K562 (cell line): Measurements from ENCODE around the gene SLC24A3. TPM values are rescaled to one million over a fixed set of nuclear protein-coding genes. Genes with fewer than 3 reads are reported as not detected.

Source experiments
- ATAC-seq: fragments of 200-7000 bp; cut with Tn5 transposase; 3 replicates; pipeline ENCODE4 v1.9.1; 2020; ENCODE audit warnings: moderate library complexity
- BruUV-seq: library from RNA; stranded (reverse); fragments of 400-500 nt; replicated peaks from 2 replicates; lab custom pipeline; 2021; lab: Mats Ljungman, UMichigan
- CTCF ChIA-PET: fragments of 300-600 bp; formaldehyde crosslinking; extraction: SDS; loops from one replicate; lab custom pipeline; 2021; ENCODE audit warnings: low intra/inter-chr PET ratio; lab: Yijun Ruan, JAX
- POLR2A ChIA-PET: fragments of 300-600, 350-650 bp; sonication (Branson Sonifier 250); formaldehyde crosslinking; extraction: SDS; loops from one replicate; lab custom pipeline; 2021; ENCODE audit warnings: antibody characterized with exemption, inconsistent platforms; lab: Yijun Ruan, JAX
- DNase-seq, 4 experiments: peaks; one replicate each; pipeline versions ENCODE4 v3.0.0 to v3.0.0-alpha.2; 2011 to 2018; ENCODE audit warnings: low spot score in 3 of 4, mixed read lengths in 3 of 4; ENCODE audit errors: extremely low read depth in 1 of 4
- FAIRE-seq: peaks from 2 replicates; lab custom pipeline; 2011; peaks lifted over from hg19 to GRCh38; lab: Jason Lieb, UNC
- H2AFZ ChIP-seq: 2 replicates; pipeline ENCODE4 v1.6.0; 2011; ENCODE audit warnings: low read depth, low read length, control low read depth, inconsistent platforms
- H3K27ac ChIP-seq: fragments of 200-600 bp; 3 replicates; pipeline ENCODE4 v1.8.0; 2011; ENCODE audit warnings: low read depth, mild to moderate bottlenecking, control low read depth, inconsistent platforms, low read length, moderate library complexity, mixed read lengths; ENCODE audit errors: extremely low read depth
- H3K27me3 ChIP-seq, 2 experiments: fragments of 300-600 bp in 1 of 2; 2 replicates in 1 of 2; 3 replicates in 1 of 2; pipeline versions ENCODE4 v1.6.0 to v1.8.0; 2011; ENCODE audit warnings: inconsistent platforms in 2 of 2, low read length in 2 of 2, mild to moderate bottlenecking in 1 of 2, mixed read lengths in 1 of 2, moderate library complexity in 1 of 2; ENCODE audit not compliant: control insufficient read depth in 2 of 2, insufficient read depth in 2 of 2
- H3K36me3 ChIP-seq: fragments of 300-600 bp; 3 replicates; pipeline ENCODE4 v1.8.0; 2011; ENCODE audit warnings: mild to moderate bottlenecking, low read length, inconsistent platforms; ENCODE audit not compliant: control insufficient read depth, insufficient read depth
- H3K4me1 ChIP-seq, 2 experiments: fragments of 200-600 bp in 1 of 2; replicated peaks in 1 of 2; 2 replicates in 1 of 2; 3 replicates in 1 of 2; pipeline versions ENCODE4 v1.5.1 to v1.8.0; 2011; ENCODE audit warnings: inconsistent platforms in 2 of 2, low read length in 2 of 2, mild to moderate bottlenecking in 1 of 2, mixed read lengths in 1 of 2, moderate library complexity in 1 of 2; ENCODE audit not compliant: control insufficient read depth in 2 of 2, insufficient read depth in 2 of 2
- H3K4me2 ChIP-seq: 2 replicates; pipeline ENCODE4 v1.6.1; 2011; ENCODE audit warnings: low read length, control low read depth, inconsistent platforms, mixed read lengths; ENCODE audit not compliant: insufficient read depth
- H3K4me3 ChIP-seq: fragments of 200-600 bp; sonication (generic), shearing (Covaris generic); 2 replicates; pipeline ENCODE4 v1.5.1; 2016; ENCODE audit warnings: control low read depth, inconsistent platforms
- H3K79me2 ChIP-seq: fragments of 200-600 bp; 3 replicates; pipeline ENCODE4 v1.8.0; 2011; ENCODE audit warnings: low read length, inconsistent platforms; ENCODE audit not compliant: control insufficient read depth, insufficient read depth
- H3K9ac ChIP-seq, 2 experiments: 2 replicates each; pipeline versions ENCODE4 v1.6.0 to v1.6.1; 2011; ENCODE audit warnings: low read depth in 2 of 2, low read length in 2 of 2, control low read depth in 1 of 2, inconsistent platforms in 1 of 2, mild to moderate bottlenecking in 1 of 2, mixed read lengths in 1 of 2; ENCODE audit not compliant: insufficient read depth in 1 of 2
- H3K9me1 ChIP-seq: one replicate; pipeline ENCODE4 v1.6.0; 2011; ENCODE audit warnings: inconsistent platforms, mild to moderate bottlenecking, low read length, moderate library complexity; ENCODE audit not compliant: control insufficient read depth, insufficient read depth
- H3K9me3 ChIP-seq: replicated peaks from 2 replicates; pipeline ENCODE4 v1.5.1; 2011; ENCODE audit warnings: low read depth, low read length, inconsistent platforms; ENCODE audit not compliant: control insufficient read depth, insufficient read depth
- H4K20me1 ChIP-seq: replicated peaks from 2 replicates; pipeline ENCODE4 v1.6.1; 2011; ENCODE audit warnings: low read length, inconsistent platforms, mixed read lengths; ENCODE audit not compliant: control insufficient read depth, insufficient read depth
- BMI1 ChIP-seq: fragments of 150-350 bp; IDR thresholded peaks from 2 replicates; pipeline ENCODE4 v1.6.1; 2014; ENCODE audit warnings: low read length
- CTCF ChIP-seq, 3 experiments: IDR thresholded peaks in 2 of 3; conservative IDR thresholded peaks in 1 of 3; 2 replicates each; pipeline ENCODE4 v1.5.1; 2011 to 2012; ENCODE audit warnings: low read length in 3 of 3, mild to moderate bottlenecking in 3 of 3, control low read depth in 2 of 3, improper control_type of control experiment in 1 of 3, inconsistent platforms in 1 of 3, low read depth in 1 of 3, mixed read lengths in 1 of 3, moderate library complexity in 1 of 3; ENCODE audit not compliant: insufficient read depth in 2 of 3
- FOXJ3 ChIP-seq: sonication (generic); formaldehyde crosslinking; IDR thresholded peaks from 2 replicates; pipeline ENCODE4 v1.4.0; 2020; ENCODE audit warnings: mild to moderate bottlenecking, missing genetic modification reagents
- GATAD2A ChIP-seq: fragments of 450-650 bp; IDR thresholded peaks from 2 replicates; pipeline ENCODE4 v1.6.1; 2017
- HDAC2 ChIP-seq: fragments of 450-650 bp; IDR thresholded peaks from 2 replicates; pipeline ENCODE4 v1.6.1; 2016; ENCODE audit warnings: mild to moderate bottlenecking
- KDM1A ChIP-seq, 2 experiments: fragments of 450-650 bp; IDR thresholded peaks; 2 replicates each; pipeline ENCODE4 v1.6.1; 2016; ENCODE audit warnings: mild to moderate bottlenecking in 2 of 2
- MXI1 ChIP-seq: IDR thresholded peaks from 2 replicates; pipeline ENCODE4 v1.6.1; 2011; ENCODE audit warnings: low read depth, mild to moderate bottlenecking, improper control_type of control experiment, low read length
- RBM17 ChIP-seq: fragments of 200-400 bp; formaldehyde crosslinking; IDR thresholded peaks from 2 replicates; pipeline ENCODE4 v1.6.1; 2017; ENCODE audit warnings: low read depth, mild to moderate bottlenecking, low read length, borderline replicate concordance
- REST ChIP-seq, 2 experiments: fragments of 450-650 bp; formaldehyde crosslinking in 1 of 2; IDR thresholded peaks; 2 replicates each; pipeline versions ENCODE4 v1.4.0 to v1.6.1; 2014 to 2020; ENCODE audit warnings: mild to moderate bottlenecking in 2 of 2, borderline replicate concordance in 1 of 2, low read depth in 1 of 2
- SMAD3 ChIP-seq: fragments of 450-650 bp; formaldehyde crosslinking; conservative IDR thresholded peaks from 2 replicates; pipeline ENCODE4 v1.4.0; 2020; ENCODE audit warnings: mild to moderate bottlenecking
- SMARCB1 ChIP-seq: IDR thresholded peaks from 2 replicates; pipeline ENCODE4 v1.6.1; 2011; ENCODE audit warnings: improper control_type of control experiment, low read depth; ENCODE audit not compliant: insufficient read length
- XRCC5 ChIP-seq: fragments of 200-400 bp; formaldehyde crosslinking; IDR thresholded peaks from 2 replicates; pipeline ENCODE4 v1.6.1; 2017; ENCODE audit warnings: low read depth, mild to moderate bottlenecking, low read length
- ZC3H8 ChIP-seq: fragments of 450-650 bp; IDR thresholded peaks from 2 replicates; pipeline ENCODE4 v1.6.1; 2017
- ZNF121 ChIP-seq: sonication (generic); formaldehyde crosslinking; conservative IDR thresholded peaks from 2 replicates; pipeline ENCODE4 v1.8.0; 2022; ENCODE audit warnings: missing genetic modification reagents
- WGBS: fragments of 100-300 bp; shearing (Covaris generic); methylation state at CpG from one replicate; pipeline ENCODE4 v1.1.6; 2016; ENCODE audit warnings: low coverage, mixed read lengths; ENCODE audit not compliant: insufficient coverage; ENCODE audit errors: missing lambda C conversion rate; 5-methylcytosine and 5-hydroxymethylcytosine counted together
- in situ Hi-C: fragments of 300-500 bp; cut with MboI; formaldehyde crosslinking; loops from 4 replicates; pipeline ENCODE4 v1.15.0; 2018; ENCODE audit warnings: inconsistent platforms, mixed read lengths
- intact Hi-C: fragments of 100-400 bp; cut with micrococcal nuclease; formaldehyde crosslinking; loops from 2 replicates; pipeline ENCODE4 v1.14.2; 2022
- polyA plus RNA-seq, 8 experiments: library from polyadenylated mRNA; depleted of rRNA in 4 of 8; stranded (reverse) in 5 of 8; unstranded in 3 of 8; fragments of >200 nt; fragmentation: Nextera tagmentation in 2 of 8; fragmentation: Illumina TruSeq in 1 of 8; extraction: Ambion mirVana in 2 of 8; extraction: Trizol in 1 of 8; gene quantifications; 2 replicates each; pipeline versions ENCODE4 v1.2.1 to v1.2.3, GENCODE V29; 2011 to 2014; ENCODE audit warnings: inconsistent platforms in 1 of 8, missing spikeins in 1 of 8
- total RNA-seq, 7 experiments: library from RNA; depleted of rRNA in 6 of 7; stranded (reverse); fragments of >200 nt in 6 of 7; fragmentation: Illumina TruSeq in 2 of 7; extraction: Trizol in 2 of 7; gene quantifications; 2 replicates each; pipeline versions ENCODE4 v1.2.1 to v1.2.3, GENCODE V29; 2011 to 2021; ENCODE audit warnings: low replicate concordance in 1 of 7

The SLC24A3 gene
- total and polyA plus RNA-seq, 9 of the 15 experiments (the other 6 are each of a cell fraction or from before 2014, with no cell fraction given): not detected

GRCh38 chr20:19628570-19629134 is 416.2 kb downstream of the SLC24A3 start:
- no peaks in the 10 kb centered on the region for H3K4me1 ChIP-seq
- H3K9me1 ChIP-seq: no peaks in the 10 kb centered on the region
- peak; percentile 90 for ATAC-seq
- CTCF ChIA-PET: no interaction called here
- FAIRE-seq: peak; percentile 59
- H3K27ac ChIP-seq: no peak overlapping the region
- no peaks in the 10 kb centered on the region for H3K9me3 ChIP-seq
- in situ Hi-C loops: no loop called here
- H3K36me3 ChIP-seq: no peaks in the 10 kb centered on the region
- no peaks in the 10 kb centered on the region for H3K27me3 ChIP-seq
- no peaks in the 10 kb centered on the region for H4K20me1 ChIP-seq
- 11% methylated on average over 2 of the region's 2 CpGs for WGBS
- H3K4me2 ChIP-seq: no peak overlapping the region
- no peaks in the 10 kb centered on the region for H3K79me2 ChIP-seq
- H3K9ac ChIP-seq: no peak overlapping the region
- intact Hi-C loops: loop anchor here (2.0 kb wide), 1 partner anchor 34 kb away; no protein-coding TSS in a partner anchor
- no TSS peak for BruUV-seq
- peak; percentile 46 to 60 (median 56) for DNase-seq
- H3K4me3 ChIP-seq: no peak overlapping the region
- POLR2A ChIA-PET: interaction anchor here (0.6 kb wide), 2 partner anchors 121 to 889 kb away, joined by 3 read pairs; no protein-coding TSS in a partner anchor
- H2AFZ ChIP-seq: no peak overlapping the region
- TF ChIP-seq ZC3H8: no peak
- TF ChIP-seq FOXJ3 (CRISPR knock-in tag): no peak
- TF ChIP-seq XRCC5: no peak
- no peak for TF ChIP-seq MXI1
- TF ChIP-seq SMARCB1: no peak
- no peak for TF ChIP-seq RBM17
- TF ChIP-seq SMAD3: no peak
- no peak for TF ChIP-seq BMI1
- TF ChIP-seq HDAC2: no peak
- peak; percentile 21; the same call in 1 of the 2 replicates for TF ChIP-seq REST (IDR thresholded peaks at IDR 0.05; ENCODE audit: borderline replicate concordance)
- TF ChIP-seq REST (CRISPR knock-in tag; IDR thresholded peaks at IDR 0.05; ENCODE audit: low read depth): no peak
- TF ChIP-seq CTCF (IDR thresholded peaks at IDR 0.05 in 2 of 3, conservative IDR thresholded peaks at IDR 0.05 in 1 of 3; ENCODE audit: insufficient read depth in 2 of 3, low read depth in 1 of 3, low read length in 3 of 3): peak; percentile 49 to 61 (median 59)
- TF ChIP-seq ZNF121: no peak
- TF ChIP-seq KDM1A (IDR thresholded peaks at IDR 0.05): no peak
- TF ChIP-seq GATAD2A: no peak
